GM21526 (cell line): ENCODE measurements around the gene CELSR3.

ENCODE experiments used
- ATAC-seq: cut with Tn5 transposase; IDR thresholded peaks from one replicate; pipeline ENCODE4 v1.9.1; 2021; ENCODE audit warnings: moderate library complexity; ENCODE audit not compliant: unreplicated experiment, low FRiP score

CELSR3 gene

GRCh38 chr3:48661501-48662144 is 1.1 kb downstream of the CELSR3 start:
- ATAC-seq = no peak

DNA sequence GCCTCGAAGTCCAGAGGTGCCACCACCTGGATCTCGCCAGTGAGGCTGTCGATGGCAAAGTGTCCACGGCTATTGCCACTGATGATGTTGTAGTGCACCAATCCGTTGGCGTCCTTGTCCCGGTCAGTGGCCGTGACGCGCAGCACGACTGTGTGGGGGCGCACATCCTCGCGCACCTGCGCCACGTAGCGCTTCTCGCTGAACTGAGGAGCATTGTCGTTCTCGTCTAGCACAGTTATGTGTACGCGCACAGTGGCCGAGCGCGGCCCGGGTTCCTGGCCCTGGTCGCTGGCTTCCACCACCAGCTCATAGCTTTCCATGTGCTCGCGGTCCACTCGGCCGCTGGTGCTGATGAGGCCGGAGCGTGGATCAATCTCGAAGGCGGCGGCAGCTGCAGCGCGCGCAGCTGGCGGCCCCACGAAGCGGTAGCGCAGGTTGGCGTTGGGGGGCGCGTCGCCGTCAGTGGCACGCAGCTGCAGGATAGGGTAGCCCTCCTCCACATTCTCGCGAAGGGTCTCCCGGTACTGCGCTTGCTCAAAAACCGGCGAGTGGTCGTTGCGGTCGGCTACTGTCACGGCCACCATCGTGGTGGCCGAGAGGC is 1.8 kb downstream of the CELSR3 start:
- ATAC-seq = no peak

DNA sequence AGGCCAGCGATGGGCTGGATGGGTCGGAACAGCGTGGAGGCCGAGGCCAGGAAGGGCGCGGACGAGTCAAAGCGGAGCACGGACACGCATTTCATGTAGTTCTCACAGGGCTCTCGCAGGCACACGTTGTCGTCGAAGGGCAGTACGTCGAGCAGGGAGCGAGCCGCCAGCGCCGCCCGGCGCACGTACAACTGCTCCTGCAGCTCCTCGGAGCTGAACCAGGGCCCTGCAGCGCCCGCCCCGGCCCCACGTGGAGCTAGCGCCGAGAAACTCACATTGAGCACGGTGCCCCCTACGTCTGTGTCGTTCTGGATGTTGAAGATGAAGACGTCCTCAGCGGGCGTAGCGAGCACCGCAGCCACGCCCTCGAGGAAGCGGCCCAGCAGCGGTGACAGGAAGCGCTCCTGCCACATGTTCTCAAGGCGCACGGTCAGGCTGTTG is 5.8 kb downstream of the CELSR3 start:
- ATAC-seq = no peak

DNA sequence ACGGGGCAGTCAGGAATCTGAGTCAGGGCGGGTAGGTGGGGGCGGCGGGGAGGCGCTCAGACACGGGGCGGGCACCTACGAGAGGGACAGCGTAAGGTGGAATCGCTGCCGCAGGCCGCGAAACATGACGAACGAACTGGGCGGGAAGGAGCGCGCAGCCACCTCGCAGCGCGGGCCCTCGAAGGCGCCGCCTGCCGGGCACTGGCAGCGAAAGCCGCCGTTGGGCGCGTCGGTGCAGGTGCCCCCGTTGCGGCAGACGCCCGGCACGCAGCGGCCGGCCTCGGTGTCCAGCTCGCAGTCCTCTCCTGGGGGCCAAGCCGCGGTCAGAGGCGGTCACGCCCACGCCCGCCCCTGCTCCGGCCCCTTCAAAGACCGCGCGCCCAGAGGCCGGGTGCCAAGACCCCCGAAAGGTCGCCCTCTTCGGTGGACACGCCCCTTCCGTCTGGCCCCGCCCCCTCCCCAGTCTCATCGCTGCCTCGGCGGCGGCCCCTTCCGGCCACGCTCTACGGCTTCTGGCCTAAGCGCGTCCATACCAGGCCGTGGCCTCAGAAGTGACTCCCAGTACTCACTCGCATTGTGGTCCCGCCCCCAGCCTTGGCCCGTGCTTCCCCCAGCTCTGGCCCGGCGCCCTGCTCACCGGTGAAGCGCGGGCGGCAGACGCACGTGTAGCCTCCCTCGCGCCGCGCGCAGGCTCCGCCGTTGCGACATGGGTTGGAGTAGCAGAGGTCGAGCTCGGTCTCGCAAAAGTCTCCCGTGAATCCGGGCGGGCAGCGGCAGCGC is 6.4 kb downstream of the CELSR3 start:
- no peak for ATAC-seq

DNA sequence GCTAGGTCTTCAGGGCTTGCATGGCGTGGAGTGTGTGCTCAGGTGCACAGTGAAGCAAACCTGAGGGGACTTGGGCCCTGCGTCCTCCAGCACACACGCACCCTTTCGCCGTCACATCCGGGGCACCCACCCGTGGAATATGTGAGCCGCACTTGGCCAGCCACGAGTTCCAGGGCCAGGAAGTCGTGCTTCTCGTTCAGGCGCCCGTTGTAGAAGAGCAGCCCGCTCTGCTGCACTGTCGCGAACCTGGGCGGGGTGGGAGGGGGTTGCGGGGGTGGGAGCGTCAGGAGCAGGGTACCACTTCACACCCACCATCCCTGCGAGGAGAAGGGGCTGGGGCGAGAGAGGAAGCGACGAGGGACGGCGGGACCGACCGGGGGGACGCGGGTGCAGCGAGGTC is 7.1 kb downstream of the CELSR3 start:
- ATAC-seq = no peak

DNA sequence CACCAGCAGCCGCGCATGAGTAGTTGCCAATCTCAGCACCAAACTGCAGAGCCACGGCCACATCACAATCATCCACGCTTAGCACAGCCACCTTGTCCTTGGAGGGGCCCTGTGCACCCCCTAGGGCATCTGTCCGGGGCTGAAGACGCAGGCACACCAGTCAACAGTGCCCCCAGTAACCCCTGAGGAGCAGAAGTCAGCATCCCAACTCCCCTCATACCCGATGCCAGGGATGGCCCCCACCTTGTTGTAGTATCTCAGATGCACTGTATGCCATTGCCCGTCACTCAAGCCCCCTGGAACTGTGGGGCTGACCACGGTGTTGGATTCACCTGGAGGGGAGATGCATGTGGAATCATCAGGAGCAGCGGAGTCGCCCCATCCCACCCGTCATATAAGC is 7.6 kb downstream of the CELSR3 start:
- ATAC-seq = no peak

- no peak for ATAC-seq
Observed at GRCh38 chr3:48652923-48653715, 9.6 kb downstream of the CELSR3 start.

DNA sequence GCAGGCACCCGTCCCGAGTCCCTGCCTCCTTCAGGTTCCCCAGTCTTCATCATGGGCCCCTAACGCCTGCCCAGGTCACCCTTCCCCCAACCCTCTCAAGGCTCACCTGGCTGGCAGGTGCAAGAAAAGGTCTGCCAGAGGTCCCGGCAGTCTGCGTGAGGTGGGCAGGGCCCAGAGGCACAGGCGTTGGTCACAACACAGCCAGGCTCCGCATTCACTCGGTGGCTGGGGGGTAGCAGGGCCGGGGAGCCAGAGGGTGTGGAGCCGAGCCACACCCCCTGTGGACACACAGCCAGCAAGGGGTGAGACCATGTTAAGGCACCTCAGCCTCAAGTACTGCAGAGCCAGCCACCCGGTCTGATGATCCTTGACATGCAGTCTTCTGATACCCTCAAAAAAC is 10.9 kb downstream of the CELSR3 start:
- no peak for ATAC-seq

DNA sequence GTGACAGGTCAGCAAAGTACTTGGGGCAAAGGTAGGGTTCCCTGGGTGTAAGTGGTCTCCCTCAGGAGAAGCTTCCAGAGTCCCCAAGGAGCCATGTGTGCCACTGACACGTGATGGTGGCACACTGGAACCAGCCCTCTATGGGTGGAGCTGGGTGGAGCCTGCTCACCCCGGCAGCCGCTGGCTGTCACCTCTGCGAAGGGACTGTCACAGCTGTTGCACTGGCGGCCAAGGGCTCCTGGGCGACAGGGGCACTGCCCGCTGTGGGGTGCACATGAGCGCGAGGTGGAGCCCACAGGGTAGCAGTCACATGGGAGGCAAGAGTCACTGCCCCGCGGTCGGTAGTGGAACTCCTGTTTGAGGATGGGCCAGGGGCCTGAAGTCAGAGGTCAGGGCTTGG is 12.0 kb downstream of the CELSR3 start:
- ATAC-seq = no peak

GRCh38 chr3:48648188-48648850 is 14.4 kb downstream of the CELSR3 start:
- no peak for ATAC-seq

- no peak for ATAC-seq
Observed at GRCh38 chr3:48647714-48648113, 15.0 kb downstream of the CELSR3 start.

DNA sequence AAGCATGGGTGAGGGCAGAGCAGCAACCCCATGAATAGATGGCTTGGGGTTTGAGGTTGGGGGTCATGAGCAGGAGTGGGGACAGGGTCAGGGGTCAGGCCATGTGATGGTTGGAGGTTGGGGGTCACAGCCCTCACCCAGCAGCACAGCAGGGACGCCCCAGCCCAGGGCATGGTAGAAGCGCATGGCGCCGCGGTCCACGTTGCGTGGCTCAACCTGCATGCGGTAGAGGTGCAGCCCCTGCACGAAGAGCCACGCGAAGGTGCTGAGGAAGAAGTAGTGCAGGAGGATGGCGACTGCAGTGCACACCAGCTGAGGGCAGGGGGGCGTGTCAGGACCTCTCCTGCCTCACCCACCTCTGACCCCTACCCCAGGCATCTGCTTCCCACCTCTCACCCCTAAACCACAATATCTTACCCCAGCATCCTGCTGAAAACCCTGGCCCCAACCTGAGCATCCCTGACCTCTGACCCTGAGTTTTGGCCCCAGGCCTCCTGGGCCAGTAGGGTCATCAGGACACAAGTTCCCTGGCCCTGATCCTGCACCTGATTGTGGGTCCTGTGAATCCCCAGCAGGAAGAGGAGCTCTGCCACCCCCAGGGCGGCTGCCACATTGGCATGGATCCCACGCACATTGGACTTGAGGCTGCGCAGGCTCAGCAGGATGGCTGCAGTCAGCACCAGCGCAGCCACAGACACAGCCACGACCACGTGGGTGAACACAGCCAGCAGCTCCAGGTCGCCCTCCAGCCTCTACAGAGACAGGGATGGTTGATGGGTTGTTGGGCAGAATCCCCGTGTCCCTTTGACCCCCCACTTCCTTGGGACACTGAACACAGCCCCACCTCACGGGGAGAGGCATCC is 17.6 kb downstream of the CELSR3 start:
- no peak for ATAC-seq

GRCh38 chr3:48642605-48643004 is 20.1 kb downstream of the CELSR3 start:
- no peak for ATAC-seq

DNA sequence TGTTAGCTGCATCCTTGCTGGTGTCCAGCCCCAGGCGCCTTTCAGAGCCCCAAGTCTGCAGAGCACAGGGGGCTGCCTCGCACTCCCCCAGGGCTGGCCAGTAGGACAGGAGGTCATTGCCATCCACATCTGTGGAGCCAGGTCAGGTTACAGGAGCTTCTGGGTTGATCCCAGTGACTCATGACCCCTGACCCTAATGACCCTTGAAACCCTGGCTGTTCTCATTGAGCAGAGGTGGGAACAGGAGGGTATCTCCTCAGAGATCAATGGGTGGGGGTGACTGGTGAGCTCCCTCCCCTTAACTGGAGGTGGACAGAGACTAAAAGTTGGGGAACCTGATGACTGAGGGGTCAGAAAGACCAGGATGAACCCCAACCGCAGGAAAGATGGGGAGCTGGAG is 21.3 kb downstream of the CELSR3 start:
- no peak for ATAC-seq

GRCh38 chr3:48639944-48640606 is 22.6 kb downstream of the CELSR3 start:
- no peak for ATAC-seq

DNA sequence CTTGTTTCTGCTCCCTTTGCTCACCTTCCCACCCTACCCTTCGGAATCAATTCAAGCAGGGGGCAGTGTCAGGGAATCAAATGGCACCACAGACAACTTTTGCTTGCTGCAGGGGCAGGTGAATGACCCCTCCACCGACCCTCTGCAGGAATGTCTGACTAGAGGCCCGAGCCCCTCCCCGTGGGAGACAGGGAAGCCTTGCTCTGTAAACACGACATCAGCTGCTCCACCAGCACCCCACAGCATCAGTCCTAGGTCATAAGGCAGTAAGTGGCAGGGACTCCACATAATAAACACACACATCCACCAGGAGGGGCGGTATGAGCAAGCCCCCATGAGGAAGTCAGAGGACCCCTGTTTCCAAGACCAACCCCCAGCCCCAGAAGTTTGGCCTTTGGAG is 25.4 kb downstream of the CELSR3 start:
- ATAC-seq = no peak

- ATAC-seq = no peak
Observed at GRCh38 chr3:48636149-48636655, 26.5 kb downstream of the CELSR3 start.

DNA sequence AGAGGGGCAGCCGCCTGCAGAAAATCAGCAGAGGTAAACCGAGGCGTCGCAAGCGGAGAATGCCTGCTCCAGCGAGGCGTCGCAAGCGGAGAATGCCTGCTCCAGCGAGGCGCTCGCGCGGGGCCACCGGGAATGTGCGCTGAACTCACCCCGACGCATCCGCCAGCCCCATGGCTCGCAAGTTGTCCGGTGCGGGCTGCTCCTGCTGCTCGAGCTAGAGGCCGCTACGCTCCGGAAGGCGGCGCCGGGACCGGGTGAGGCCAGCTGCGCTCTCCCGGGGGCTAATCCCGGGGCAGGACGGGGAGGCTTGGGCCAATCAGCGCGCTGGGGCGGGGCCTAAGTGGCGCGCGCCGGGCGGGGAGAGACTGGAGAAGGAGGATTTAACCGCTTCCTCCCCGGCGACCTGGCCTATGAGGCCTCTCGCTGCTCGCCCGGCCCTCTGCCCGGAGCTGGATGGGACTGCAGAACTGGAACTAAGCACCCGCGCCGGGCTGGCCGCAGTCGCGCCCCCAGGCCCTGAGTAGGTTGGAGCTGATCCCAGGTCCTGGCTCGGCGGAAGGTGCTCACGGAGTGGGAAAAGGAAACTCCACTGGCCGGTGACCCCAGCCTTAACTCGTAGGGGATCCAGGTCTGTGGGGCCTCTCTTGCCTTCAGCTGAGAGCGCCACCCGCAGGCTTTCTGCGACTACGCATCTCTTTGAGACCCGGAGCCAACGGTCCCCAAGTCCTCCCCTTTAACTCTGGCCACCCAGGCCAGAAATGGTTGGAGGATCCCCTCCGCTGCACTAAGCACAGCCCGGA is 27.3 kb downstream of the CELSR3 start, which contains the start of gene SLC26A6:
TSS of gene SLC26A6 (minus strand) at position 240 of the 800 bp plus-strand sequence. CDS start at position 172, 68 bp downstream.
- peak; percentile 80 for ATAC-seq
